B cell (primary cell): ENCODE results near the gene SMIM13. TPM values are rescaled to one million over a fixed set of nuclear protein-coding genes. Genes with fewer than 3 reads are reported as not detected.

Experiments used
- ATAC-seq: fragments of 200-7000 bp; cut with Tn5 transposase; one replicate; pipeline ENCODE4 v1.10.0; 2021; ENCODE audit warnings: low read depth, mild to moderate bottlenecking, moderate number of reproducible peaks, moderate library complexity
- CTCF ChIA-PET: fragments of 350-600 bp; sonication (Branson Sonifier 250); formaldehyde crosslinking; loops from one replicate; lab custom pipeline; 2021; ENCODE audit warnings: antibody characterized with exemption, inconsistent platforms; lab: Charles Lee
- POLR2A ChIA-PET: fragments of 350-600 bp; sonication (Branson Sonifier 250); formaldehyde crosslinking; loops from one replicate; lab custom pipeline; 2021; ENCODE audit warnings: antibody characterized with exemption; lab: Charles Lee
- DNase-seq: peaks from one replicate; pipeline ENCODE4 v3.0.0; 2013
- H2AFZ ChIP-seq: 2 replicates; pipeline ENCODE4 v1.6.1; 2012; ENCODE audit warnings: mild to moderate bottlenecking, low read depth, low read length; ENCODE audit not compliant: insufficient read depth, poor library complexity, severe bottlenecking
- H3K27ac ChIP-seq, 2 donors: 1 replicate in 1 of 2; 2 replicates in 1 of 2; pipeline ENCODE4 v1.5.1; 2012 to 2013; ENCODE audit warnings: low read length in 2 of 2, mild to moderate bottlenecking in 2 of 2, moderate library complexity in 1 of 2
- H3K27me3 ChIP-seq, 4 experiments: fragments of 200-600 bp in 1 of 4; sonication (generic) in 1 of 4; replicated peaks in 1 of 4; 1 replicate in 2 of 4; 2 replicates in 2 of 4; pipeline versions ENCODE4 v1.6.1 to v1.7.0; 2013 to 2016; ENCODE audit warnings: low read length in 3 of 4, mild to moderate bottlenecking in 2 of 4, mixed read lengths in 1 of 4, moderate library complexity in 1 of 4; ENCODE audit not compliant: insufficient read depth in 4 of 4, control insufficient read depth in 3 of 4; ENCODE audit errors: control extremely low read depth in 1 of 4
- H3K36me3 ChIP-seq, 2 experiments: replicated peaks in 1 of 2; 1 replicate in 1 of 2; 2 replicates in 1 of 2; pipeline versions ENCODE4 v1.6.1 to v1.7.1; 2013; ENCODE audit warnings: low read length in 1 of 2; ENCODE audit not compliant: insufficient read depth in 2 of 2, control insufficient read depth in 1 of 2; ENCODE audit errors: control extremely low read depth in 1 of 2, extremely low read depth in 1 of 2
- H3K4me1 ChIP-seq, 2 donors: fragments of 200-600 bp in 1 of 2; sonication (generic) in 1 of 2; 1 replicate in 1 of 2; 2 replicates in 1 of 2; pipeline versions ENCODE4 v1.5.1 to v1.6.1; 2013 to 2017; ENCODE audit warnings: low read length in 2 of 2; ENCODE audit not compliant: control insufficient read depth in 2 of 2, insufficient read depth in 2 of 2
- H3K4me2 ChIP-seq: replicated peaks from 2 replicates; pipeline ENCODE3; 2012; ENCODE audit warnings: mild to moderate bottlenecking, low read depth, low read length; ENCODE audit not compliant: poor library complexity, severe bottlenecking
- H3K4me3 ChIP-seq, 5 experiments: fragments of 200-600 bp in 1 of 5; sonication (generic) in 1 of 5; 1 replicate in 3 of 5; 2 replicates in 2 of 5; pipeline versions ENCODE4 v1.5.1 to v1.7.0; 2011 to 2016; ENCODE audit warnings: low read length in 4 of 5, mild to moderate bottlenecking in 4 of 5, low read depth in 2 of 5, control low read depth in 1 of 5, moderate library complexity in 1 of 5; ENCODE audit not compliant: insufficient read depth in 1 of 5; ENCODE audit errors: control extremely low read depth in 1 of 5, extremely low read depth in 1 of 5
- H3K79me2 ChIP-seq: fragments of 200-600 bp; sonication (generic); one replicate; pipeline ENCODE4 v1.6.0; 2016; ENCODE audit warnings: low read length; ENCODE audit not compliant: control insufficient read depth, insufficient read depth
- H3K9ac ChIP-seq: fragments of 200-600 bp; sonication (generic); 2 replicates; pipeline ENCODE4 v1.6.1; 2017; ENCODE audit warnings: mild to moderate bottlenecking, low read length, moderate library complexity
- H3K9me3 ChIP-seq, 3 donors: one replicate each; pipeline versions ENCODE4 v1.6.1 to v1.7.1; 2013; ENCODE audit warnings: low read length in 2 of 3; ENCODE audit not compliant: control insufficient read depth in 2 of 3, insufficient read depth in 1 of 3; ENCODE audit errors: control extremely low read depth in 1 of 3
- H4K20me1 ChIP-seq: 2 replicates; pipeline ENCODE4 v1.6.0; 2012; ENCODE audit warnings: mild to moderate bottlenecking, low read length; ENCODE audit not compliant: insufficient read depth, control insufficient read depth, poor library complexity, severe bottlenecking
- H3K27ac Mint-ChIP-seq: one replicate; pipeline ENCODE4 v1.8.0; 2021; ENCODE audit warnings: mixed read lengths
- H3K27me3 Mint-ChIP-seq: one replicate; pipeline ENCODE4 v1.8.0; 2021; ENCODE audit warnings: mixed read lengths
- H3K4me1 Mint-ChIP-seq: one replicate; pipeline ENCODE4 v1.8.0; 2021; ENCODE audit warnings: mixed read lengths
- H3K4me3 Mint-ChIP-seq: one replicate; pipeline ENCODE4 v1.8.0; 2021; ENCODE audit warnings: mixed read lengths
- H3K9me3 Mint-ChIP-seq: one replicate; pipeline ENCODE4 v1.8.0; 2022; ENCODE audit warnings: mixed read lengths; ENCODE audit not compliant: insufficient read depth
- EZH2 ChIP-seq: IDR thresholded peaks from 2 replicates; pipeline ENCODE4 v1.6.1; 2012; ENCODE audit warnings: borderline replicate concordance, low read depth, mild to moderate bottlenecking, moderate library complexity, low read length; ENCODE audit not compliant: insufficient read depth, poor library complexity, severe bottlenecking
- WGBS: methylation state at CpG from one replicate; pipeline ENCODE4 v1.1.5; 2013; ENCODE audit warnings: missing lambda C conversion rate; ENCODE audit not compliant: insufficient coverage; 5-methylcytosine and 5-hydroxymethylcytosine counted together
- intact Hi-C: fragments of 100-400 bp; cut with micrococcal nuclease; formaldehyde crosslinking; loops from one replicate; pipeline ENCODE4 v1.10.0; 2022
- polyA plus RNA-seq: library from polyadenylated mRNA; depleted of rRNA; stranded (reverse); fragments of >200 nt; gene quantifications from 2 replicates; pipeline ENCODE4 v1.2.3, GENCODE V29; 2012
- total RNA-seq, 2 donors: library from RNA; stranded (reverse); fragments of 120-200 nt in 1 of 2; gene quantifications; 1 replicate in 1 of 2; 2 replicates in 1 of 2; pipeline versions ENCODE4 v1.2.3 to v1.2.4, GENCODE V29; 2013 to 2022
- TF ChIP-seq, protein P1 (sequence below): fragments of 200-600 bp; IDR thresholded peaks from one replicate; pipeline ENCODE4 v1.8.0; 2022; ENCODE audit warnings: antibody characterized with exemption, mild to moderate bottlenecking

The SMIM13 gene
- total and polyA plus RNA-seq, 2 donors (not counting 1 experiment from before 2014, with no cell fraction given), result 2.1 to 5.5 TPM

- H3K27ac ChIP-seq, result no peak overlapping the region
Measured at GRCh38 chr6:11152581-11152980, 58.9 kb downstream of the SMIM13 start.

DNA sequence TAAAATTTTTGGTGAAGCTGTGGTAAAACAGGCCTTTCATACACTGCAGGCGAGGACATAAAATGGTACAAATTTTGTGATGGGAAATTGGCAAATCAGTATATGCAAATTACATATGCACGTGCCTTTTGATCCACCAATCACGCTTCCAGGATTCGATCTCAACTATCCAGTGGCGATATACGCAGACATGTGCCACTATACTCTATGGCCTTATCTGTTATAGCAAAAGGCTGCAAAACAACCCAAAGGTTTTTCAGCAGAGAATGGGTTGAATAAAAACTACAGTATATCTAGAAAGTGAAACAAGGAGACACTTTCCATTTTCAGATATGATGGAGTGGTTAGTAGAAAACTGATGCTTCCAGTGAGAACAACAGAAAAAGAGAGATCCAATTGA is 59.8 kb downstream of the SMIM13 start:
- POLR2A ChIA-PET, result no interaction called here
- no peak overlapping the region for H3K27ac Mint-ChIP-seq
- intact Hi-C loops, result no loop called here
- no peaks in the 10 kb centered on the region for H3K4me1 ChIP-seq
- H3K9ac ChIP-seq, result peak overlapping the region; percentile 56
- no peaks in the 10 kb centered on the region for H3K79me2 ChIP-seq
- no peak overlapping the region for H3K27ac ChIP-seq
- no peaks in the 10 kb centered on the region for H3K27me3 ChIP-seq
- H4K20me1 ChIP-seq, result no peaks in the 10 kb centered on the region
- DNase-seq (no peak), ATAC-seq (no peak)
- no peaks in the 10 kb centered on the region for H3K36me3 ChIP-seq
- H3K27me3 Mint-ChIP-seq, result no peaks in the 10 kb centered on the region
- H3K4me3 Mint-ChIP-seq, result peak overlapping the region; percentile 83
- peak overlapping the region; percentile 60 for H2AFZ ChIP-seq
- H3K9me3 ChIP-seq, result no peaks in the 10 kb centered on the region
- H3K4me3 ChIP-seq, result peak overlapping the region in 2 of 5 experiments; percentile 31 to 68
- peaks cover 8% of the 10 kb centered on the region for H3K4me1 Mint-ChIP-seq
- no peaks in the 10 kb centered on the region for H3K9me3 Mint-ChIP-seq
- 96% methylated on average over 3 of the region's 6 CpGs for WGBS
- peak overlapping the region; percentile 61 for H3K4me2 ChIP-seq
- TF ChIP-seq, protein P1, sequence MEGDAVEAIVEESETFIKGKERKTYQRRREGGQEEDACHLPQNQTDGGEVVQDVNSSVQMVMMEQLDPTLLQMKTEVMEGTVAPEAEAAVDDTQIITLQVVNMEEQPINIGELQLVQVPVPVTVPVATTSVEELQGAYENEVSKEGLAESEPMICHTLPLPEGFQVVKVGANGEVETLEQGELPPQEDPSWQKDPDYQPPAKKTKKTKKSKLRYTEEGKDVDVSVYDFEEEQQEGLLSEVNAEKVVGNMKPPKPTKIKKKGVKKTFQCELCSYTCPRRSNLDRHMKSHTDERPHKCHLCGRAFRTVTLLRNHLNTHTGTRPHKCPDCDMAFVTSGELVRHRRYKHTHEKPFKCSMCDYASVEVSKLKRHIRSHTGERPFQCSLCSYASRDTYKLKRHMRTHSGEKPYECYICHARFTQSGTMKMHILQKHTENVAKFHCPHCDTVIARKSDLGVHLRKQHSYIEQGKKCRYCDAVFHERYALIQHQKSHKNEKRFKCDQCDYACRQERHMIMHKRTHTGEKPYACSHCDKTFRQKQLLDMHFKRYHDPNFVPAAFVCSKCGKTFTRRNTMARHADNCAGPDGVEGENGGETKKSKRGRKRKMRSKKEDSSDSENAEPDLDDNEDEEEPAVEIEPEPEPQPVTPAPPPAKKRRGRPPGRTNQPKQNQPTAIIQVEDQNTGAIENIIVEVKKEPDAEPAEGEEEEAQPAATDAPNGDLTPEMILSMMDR, result no peak
- no peak for TF ChIP-seq EZH2
- CTCF ChIA-PET, result interaction anchor here (3.7 kb wide), 1 partner anchor 343 kb away, joined by 20 read pairs; no protein-coding TSS in a partner anchor

More at GRCh38 chr6:11152581-11152980, 58.9 kb downstream of the SMIM13 start:
- POLR2A ChIA-PET, result no interaction called here
- Histone ChIP-seq H3K4me1 (no peaks in the 10 kb centered on the region), H3K79me2 (no peaks in the 10 kb centered on the region), H3K36me3 (no peaks in the 10 kb centered on the region), H3K4me2 (no peak overlapping the region), H3K9ac (no peak overlapping the region), H3K9me3 (no peaks in the 10 kb centered on the region), H3K27me3 (no peaks in the 10 kb centered on the region), H4K20me1 (no peaks in the 10 kb centered on the region), H2AFZ (no peak overlapping the region), H3K4me3 (no peak overlapping the region)
- Mint-ChIP-seq H3K27ac (no peak overlapping the region), H3K9me3 (no peaks in the 10 kb centered on the region), H3K27me3 (no peaks in the 10 kb centered on the region), H3K4me1 (peaks cover 8% of the 10 kb centered on the region), H3K4me3 (no peak overlapping the region)
- TF ChIP-seq, protein P1, result no peak
- TF ChIP-seq EZH2, result no peak
- intact Hi-C loops, result no loop called here
- CTCF ChIA-PET, result interaction anchor here (0.8 to 3.7 kb wide), 2 partner anchors 343 to 423 kb away, joined by 3 to 20 read pairs; no protein-coding TSS in a partner anchor
- ATAC-seq (no peak), DNase-seq (no peak)
